H4 (cell line): ENCODE measurements around the gene GALE. TPM values are rescaled to one million over a fixed set of nuclear protein-coding genes. Genes with fewer than 3 reads are reported as not detected.
A peak's percentile ranks its signal among the peaks of the same experiment; 100 is the strongest.
"Not testable (repeated sequence)": the region's sequence is repeated elsewhere in the genome, so short reads cannot be mapped to it uniquely, and the experiment has no call there.

Experiments
- DNase-seq: peaks from one replicate; pipeline ENCODE4 v3.0.0-alpha.2; 2015; ENCODE audit warnings: low spot score
- total RNA-seq: library from RNA; depleted of rRNA; stranded (reverse); fragments of >200 nt; shearing (Covaris generic); gene quantifications from 2 replicates; pipeline ENCODE4 v1.2.3, GENCODE V29; 2014

GALE gene
- total RNA-seq, 1 experiment from 2014 or later, result 128 TPM

DNA sequence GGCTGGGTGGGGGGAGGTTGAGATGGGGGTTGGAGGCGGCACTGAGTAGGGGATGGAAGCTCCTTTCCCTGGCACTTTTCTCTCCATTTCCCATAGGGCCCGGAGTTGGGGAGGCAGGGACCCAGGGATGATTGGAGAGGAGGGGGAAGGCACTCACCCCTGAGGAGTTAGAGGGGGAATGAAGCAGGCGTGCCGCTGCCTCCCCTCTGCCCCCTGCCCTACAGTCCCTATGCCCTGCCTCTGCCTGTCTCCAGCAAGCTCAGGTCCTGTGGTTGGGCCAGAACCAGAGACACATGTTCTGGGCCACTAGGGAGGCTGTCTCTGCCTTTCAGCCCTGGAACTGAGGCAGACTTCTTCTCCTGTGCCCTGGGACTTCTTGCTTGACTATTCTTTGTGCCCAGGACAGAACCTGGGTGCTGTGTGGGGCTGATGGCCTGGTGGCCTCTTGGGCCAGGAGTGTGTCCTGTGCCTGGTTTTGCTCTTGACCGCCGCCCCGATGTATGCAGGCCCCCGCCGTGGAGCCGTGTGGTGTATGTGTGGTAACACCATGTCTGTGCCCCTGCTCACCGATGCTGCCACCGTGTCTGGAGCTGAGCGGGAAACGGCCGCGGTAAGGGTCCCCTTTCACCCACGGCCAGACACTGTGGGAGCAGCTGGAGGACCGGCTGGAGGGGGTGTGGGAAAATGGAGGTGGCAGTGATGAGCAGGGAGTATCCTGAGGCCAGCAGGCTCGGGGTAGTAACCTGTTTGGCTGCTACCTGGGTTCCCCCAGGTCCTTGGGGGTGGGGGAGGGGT is 8.2 kb downstream of the GALE start:
- DNase-seq, result no peak

DNA sequence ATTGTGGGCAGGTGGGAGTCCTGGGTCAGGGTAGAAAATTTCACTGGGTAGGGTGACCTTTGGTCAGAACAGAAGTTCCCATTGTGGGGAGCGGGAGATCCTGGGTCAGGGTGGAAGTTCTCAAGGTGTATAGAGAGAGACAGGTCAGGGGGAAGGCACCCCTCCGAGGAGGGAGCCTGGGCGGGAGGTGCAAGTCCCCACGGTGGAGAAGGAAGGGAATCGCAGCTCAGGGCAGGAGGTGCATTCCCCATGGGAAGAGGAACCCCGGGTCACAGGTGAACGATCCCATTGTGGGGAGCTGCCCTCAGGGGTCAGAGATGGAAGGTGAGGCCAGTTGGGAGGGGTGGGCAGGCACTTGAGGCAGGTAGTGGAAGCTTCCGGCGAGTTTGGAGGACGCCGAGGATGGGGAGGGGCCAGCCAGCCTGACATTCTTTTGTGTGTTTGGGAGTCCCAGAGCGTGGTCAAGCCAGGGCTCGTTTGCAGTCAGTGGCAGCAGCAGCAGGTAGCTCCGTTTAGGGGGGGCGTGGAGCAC is 9.0 kb downstream of the GALE start:
- peak; percentile 16 for DNase-seq

DNA sequence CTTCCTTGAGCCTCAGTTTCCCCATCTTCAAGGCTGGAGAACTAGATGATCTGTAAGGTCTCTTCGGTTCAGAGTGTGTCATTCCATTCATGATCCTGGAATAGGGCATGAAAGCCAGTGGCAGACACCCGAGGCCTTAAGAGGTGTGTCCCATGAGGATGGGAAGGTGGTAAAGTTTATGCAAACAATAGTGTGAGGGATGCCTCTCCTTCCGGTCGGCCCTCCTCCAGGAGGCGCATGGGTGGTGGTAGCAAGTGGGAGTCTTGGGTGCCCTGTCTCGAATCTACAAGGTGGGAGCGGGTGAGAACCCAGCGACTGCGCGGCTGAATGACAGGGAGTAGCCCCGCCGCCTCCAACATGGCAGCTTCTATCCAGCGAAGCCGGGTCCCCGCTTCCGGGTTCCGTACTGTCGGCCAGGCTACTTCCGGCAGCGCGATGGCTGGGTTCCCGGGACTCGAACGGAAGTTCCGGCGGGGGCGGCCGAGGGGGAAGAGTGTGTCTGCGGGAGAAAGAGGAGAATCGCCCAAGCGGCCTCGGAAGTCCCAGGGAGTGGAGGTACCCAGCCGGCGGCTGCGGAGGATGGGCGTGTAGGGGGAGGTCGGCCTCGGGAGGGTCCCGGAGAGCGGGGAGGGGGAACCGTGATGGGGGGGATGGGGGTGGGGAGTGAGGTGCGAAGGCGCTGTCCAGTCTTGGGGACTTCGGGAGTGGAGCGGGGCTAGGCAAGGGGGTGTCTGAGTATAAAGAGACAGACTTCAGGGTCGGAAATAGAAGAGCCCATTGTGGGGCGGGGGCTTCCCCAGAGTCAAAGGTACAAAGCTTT is 9.6 kb downstream of the GALE start, which contains the start of gene LYPLA2:
Gene LYPLA2, plus strand, starts transcription at position 450 of the 820 bp plus-strand sequence. CDS start 1,538 bp downstream, outside the sequence.
- peak; percentile 85 for DNase-seq

DNA sequence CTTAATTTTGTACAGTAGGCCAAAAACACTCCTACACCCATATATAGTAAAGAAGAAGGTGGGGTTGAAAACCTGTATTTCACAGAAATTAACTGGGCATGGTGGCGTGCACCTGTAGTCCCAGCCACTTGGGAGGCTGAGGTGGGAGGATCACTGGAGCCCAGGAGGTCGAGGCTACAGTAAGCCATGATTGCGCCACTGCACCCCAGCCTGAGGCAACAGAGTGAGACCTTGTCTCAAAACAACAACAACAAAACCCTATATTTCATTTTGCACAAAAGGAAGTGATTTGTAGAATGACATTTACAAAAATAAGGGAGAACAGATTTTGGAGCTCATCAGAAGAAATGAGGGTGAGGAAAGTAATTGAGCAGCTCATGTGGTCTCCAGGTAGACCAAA is 11.9 kb downstream of the GALE start:
- no peak for DNase-seq

DNA sequence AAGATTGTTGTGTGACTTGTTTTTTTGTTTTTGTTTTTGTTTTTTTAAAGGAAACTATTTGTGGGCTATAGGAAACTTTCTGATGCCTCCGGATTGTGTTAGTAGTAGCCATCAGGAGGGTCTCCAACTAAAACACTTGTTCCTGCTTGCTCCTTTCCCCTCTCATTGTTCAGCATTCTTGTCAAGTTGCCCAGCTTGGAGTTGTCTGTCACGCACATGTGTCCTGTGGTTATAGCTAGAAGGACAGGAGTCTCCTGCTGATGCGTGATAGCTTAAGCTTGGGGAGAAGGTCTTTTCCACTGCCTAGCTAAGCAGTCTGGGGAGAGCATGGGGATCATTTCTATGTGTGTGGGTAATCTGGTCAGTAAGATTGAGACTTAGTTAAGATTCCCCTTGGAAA is 12.9 kb downstream of the GALE start:
- no peak for DNase-seq

GRCh38 chr1:23784846-23785245 is 15.7 kb downstream of the GALE start:
- no peak for DNase-seq

GRCh38 chr1:23783141-23783540 is 17.4 kb downstream of the GALE start:
- not testable (repeated sequence) for DNase-seq

- no peak for DNase-seq
Observed at GRCh38 chr1:23779826-23780371, 20.7 kb downstream of the GALE start.

GRCh38 chr1:23777979-23778814 is 22.4 kb downstream of the GALE start, which contains the start of gene PITHD1:
PITHD1 (plus strand) TSS chr1:23778418; CDS start chr1:23778516, 98 bp downstream.
- peak; percentile 69 for DNase-seq

DNA sequence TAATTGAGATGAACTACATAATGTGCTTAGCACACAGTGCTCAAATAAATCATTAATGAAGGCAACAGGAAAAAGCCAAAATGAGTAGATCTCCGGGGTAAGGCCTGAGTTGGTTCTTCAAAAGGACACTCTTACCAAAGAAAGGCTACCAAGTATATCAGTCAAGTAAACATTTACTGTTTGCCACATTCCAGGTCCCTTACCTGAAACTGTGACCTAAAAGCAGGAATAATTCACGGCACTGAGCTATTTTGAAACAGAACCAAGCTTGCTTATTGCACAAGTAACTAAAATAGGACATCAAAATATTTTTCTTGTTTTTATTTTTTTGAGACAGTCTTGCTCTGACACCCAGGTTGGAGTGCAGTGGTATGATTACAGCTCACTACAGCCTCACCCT is 24.3 kb downstream of the GALE start:
- no peak for DNase-seq

- DNase-seq, result no peak
Observed at GRCh38 chr1:23774174-23774880, 26.2 kb downstream of the GALE start.

DNA sequence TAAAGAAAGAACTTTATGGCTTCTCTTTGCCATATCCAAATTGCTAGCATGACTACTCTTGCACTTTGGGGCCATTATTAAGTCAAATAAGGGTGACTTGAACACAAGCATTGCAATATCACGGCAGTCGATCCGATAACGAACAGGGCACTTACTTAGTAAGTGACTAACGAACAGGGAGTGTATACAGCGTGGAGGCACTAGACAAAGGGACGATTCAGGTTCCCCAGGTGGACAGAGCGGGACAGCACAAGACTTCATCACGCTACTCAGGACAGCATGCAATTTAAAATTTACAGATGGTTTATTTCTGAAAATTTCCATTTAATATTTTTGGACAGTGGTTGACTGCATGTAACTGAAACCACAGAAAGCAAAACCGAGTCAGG is 27.7 kb downstream of the GALE start:
- no peak for DNase-seq

DNA sequence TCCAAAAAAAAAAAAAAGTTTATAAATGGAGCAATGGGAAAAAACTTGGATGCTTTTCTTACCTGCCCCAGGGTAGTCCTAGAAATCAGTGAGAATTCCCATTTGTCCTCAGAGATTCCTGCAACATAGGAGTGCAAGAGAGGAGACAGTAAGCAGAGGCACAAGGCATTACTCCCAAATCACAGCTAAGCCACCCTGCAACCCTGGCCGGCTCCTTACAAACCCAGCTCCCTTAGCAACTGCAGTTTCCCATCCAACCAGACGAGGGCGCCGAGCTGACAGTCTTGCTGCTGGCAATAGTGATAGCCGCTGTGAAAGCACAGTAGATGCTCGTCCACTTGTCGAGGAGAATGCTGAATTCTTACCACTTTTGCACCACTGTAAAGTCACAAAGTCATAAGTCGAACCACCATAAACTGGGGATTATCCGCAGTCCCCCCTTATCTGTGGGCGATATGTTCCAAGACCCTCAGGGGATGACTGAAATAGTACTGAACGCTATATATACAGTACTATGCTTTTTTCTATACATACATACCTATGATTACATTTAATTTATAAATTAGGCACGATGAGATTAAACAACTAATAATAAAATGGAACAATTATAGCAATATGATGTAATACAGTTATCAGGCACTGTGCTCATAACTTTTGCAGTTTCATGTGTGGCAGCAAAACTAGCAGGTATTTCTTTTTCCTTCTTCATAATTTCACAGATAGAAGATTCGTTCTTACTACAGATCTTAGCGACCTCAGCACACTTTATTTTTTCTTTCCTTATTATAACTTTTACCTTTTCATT is 28.3 kb downstream of the GALE start:
- DNase-seq, result peak; percentile 65

DNA sequence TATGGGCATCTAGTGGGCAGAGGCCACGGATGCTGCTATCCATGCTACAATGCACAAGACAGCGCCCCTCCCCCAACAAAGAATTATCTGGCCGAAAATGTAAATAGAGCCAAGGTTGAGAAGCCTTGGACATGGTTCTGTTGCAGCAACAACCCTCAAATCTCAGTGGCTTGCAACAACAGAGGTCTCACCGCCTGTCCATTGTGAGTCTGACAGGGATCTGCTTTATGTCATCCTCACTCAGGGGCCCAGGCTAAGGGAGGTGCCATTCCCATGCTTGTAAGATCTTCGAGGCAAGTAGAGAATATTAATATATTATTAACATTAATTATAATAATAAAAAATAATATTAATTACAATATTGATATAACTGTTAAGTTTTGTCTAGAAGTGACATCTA is 31.8 kb downstream of the GALE start:
- no peak for DNase-seq

GRCh38 chr1:23763041-23763577 is 37.4 kb downstream of the GALE start:
- no peak for DNase-seq

GRCh38 chr1:23759277-23759676 is 41.3 kb downstream of the GALE start:
- DNase-seq, result no peak

- DNase-seq, result no peak
Observed at GRCh38 chr1:23757812-23758211, 42.7 kb downstream of the GALE start.

GRCh38 chr1:23756676-23757075 is 43.9 kb downstream of the GALE start:
- no peak for DNase-seq

DNA sequence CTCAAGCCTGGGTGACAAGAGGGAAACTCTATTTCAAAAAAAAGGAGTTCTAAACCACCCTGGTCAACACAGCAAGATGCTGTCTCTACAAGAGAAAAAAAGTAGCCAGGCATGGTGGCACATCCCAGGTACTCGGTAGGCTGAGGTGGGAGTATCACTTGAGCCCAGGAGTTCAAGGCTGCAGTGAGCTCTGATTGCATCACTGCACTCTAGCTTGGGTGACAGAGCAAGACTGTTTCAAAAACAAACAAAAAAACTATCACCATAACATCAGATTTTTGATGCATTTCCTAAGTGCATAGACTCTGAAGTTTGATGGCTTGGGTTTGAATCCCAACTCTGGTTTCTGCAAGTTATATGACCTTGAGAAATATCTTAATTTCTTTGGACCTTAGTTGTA is 47.6 kb downstream of the GALE start:
- no peak for DNase-seq

DNA sequence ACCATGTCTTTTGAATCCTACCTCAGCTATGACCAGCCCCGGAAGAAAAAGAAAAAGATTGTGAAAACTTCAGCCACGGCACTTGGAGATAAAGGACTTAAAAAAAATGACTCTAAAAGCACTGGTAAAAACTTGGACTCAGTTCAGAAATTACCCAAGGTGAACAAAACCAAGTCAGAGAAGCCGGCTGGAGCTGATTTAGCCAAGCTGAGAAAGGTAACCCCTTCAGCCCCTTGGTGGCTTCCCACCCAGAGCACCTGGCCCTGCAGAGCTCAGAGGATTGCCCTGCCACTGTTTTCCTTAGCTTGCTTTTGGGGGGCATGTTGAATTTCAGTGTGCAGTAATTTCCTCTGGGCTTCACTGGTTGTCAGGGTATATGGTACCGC is 48.7 kb downstream of the GALE start:
- no peak for DNase-seq
